Measurements from ENCODE around the gene ZNF789. TPM values are rescaled to one million over a fixed set of nuclear protein-coding genes. Genes with fewer than 3 reads are reported as not detected.

The ZNF789 gene
- total RNA-seq, 4 donors from 2014 or later: 3.4 to 11.5 (median 7.1) TPM

DNA sequence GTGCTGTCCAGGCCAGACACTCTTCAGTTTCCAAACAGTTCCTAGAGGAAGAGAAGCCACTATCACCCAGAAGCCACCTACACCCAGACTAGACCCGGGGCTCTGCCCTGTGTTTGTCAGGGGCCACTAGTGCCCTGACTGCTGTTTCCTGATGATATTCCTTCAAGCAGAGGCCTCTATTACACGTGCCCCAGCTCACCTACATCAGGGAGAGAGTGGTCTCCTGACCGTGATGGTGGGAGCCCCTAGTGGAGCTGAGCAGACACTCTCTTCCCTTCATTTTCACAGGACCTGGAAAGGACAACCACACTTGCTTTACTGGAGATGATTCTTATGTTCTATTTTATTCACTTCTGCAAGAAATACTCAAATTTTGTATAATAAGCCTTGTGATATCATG is 18.2 kb downstream of the ZNF789 start:
- TF ChIP-seq CTCF (IDR thresholded peaks at IDR 0.05): no peak
- DNase-seq (ENCODE audit: low spot score): no peak
- ATAC-seq (ENCODE audit: low FRiP score): no peak

GRCh38 chr7:99493823-99494222 is 21.1 kb downstream of the ZNF789 start:
- DNase-seq (ENCODE audit: low spot score) (no peak), ATAC-seq (ENCODE audit: low FRiP score) (no peak)
- TF ChIP-seq CTCF (IDR thresholded peaks at IDR 0.05): no peak

DNA sequence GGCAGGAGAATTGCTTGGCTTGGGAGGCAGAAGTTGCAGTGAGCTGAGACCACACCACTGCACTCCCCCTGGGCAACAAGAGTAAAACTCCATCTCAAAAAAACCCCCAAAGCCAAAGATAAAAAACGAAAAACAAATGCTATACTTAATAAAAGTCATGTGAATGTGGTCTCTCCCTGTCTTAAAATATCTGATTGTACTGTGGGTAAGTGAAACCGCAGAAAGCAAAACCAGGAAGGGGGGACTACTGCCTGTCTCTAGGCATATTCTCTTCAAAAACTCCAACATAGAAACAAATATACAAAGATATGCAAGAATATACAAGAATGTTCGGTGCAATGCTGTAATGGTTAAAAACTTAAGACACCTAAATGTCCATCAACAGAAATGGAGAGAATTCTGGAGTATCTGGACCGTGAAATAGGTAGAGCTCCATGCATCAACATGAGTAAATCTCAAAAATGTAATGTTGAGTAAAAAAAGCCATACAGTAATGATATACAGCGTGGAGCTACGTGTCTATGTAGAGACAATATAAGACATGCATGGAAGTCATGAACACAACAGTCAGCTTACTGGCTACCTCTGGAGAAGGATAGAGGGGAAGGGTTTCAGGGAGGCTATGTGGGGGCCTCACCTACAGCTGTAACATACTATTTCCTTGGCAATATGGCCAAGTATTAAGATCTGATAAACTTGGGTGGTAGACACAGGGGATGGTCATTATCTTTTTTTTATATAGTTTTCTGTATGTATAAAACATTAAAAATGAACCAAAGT is 25.3 kb downstream of the ZNF789 start:
- DNase-seq (ENCODE audit: low spot score): no peak
- ATAC-seq (ENCODE audit: low FRiP score): no peak

GRCh38 chr7:99498546-99498944 is 25.9 kb downstream of the ZNF789 start:
- DNase-seq (ENCODE audit: low spot score) (no peak), ATAC-seq (ENCODE audit: low FRiP score) (no peak)
- TF ChIP-seq CTCF (IDR thresholded peaks at IDR 0.05): no peak

More for the DNA sequence above, 25.3 kb downstream of the ZNF789 start:
- no peak for TF ChIP-seq CTCF (IDR thresholded peaks at IDR 0.05)

GRCh38 chr7:99499371-99499720 is 26.7 kb downstream of the ZNF789 start:
- ATAC-seq (ENCODE audit: low FRiP score): no peak

GRCh38 chr7:99499721-99500636 is 27.3 kb downstream of the ZNF789 start, which contains the start of gene ZNF394:
Gene ZNF394, minus strand, starts transcription at chr7:99500281. Its CDS starts 188 bp downstream, at chr7:99500093.
- TF ChIP-seq CTCF (IDR thresholded peaks at IDR 0.05): no peak
- DNase-seq (ENCODE audit: low spot score): peak; percentile 63
- ATAC-seq (ENCODE audit: low FRiP score): peak; percentile 76

More at GRCh38 chr7:99499371-99499720, 26.7 kb downstream of the ZNF789 start:
- DNase-seq (ENCODE audit: low spot score): no peak
- TF ChIP-seq CTCF (IDR thresholded peaks at IDR 0.05): no peak
